ENCODE results near the gene KHSRP. TPM values are rescaled to one million over a fixed set of nuclear protein-coding genes. Genes with fewer than 3 reads are reported as not detected.

Gene KHSRP
- total and polyA plus RNA-seq, 2 donors (not counting 1 experiment from before 2014, with no cell fraction given): 79.6 to 205 TPM

GRCh38 chr19:6459262-6460098 is 34.9 kb upstream of the KHSRP start, which contains the start of gene SLC25A23:
Gene SLC25A23, minus strand, starts transcription at chr19:6459792. Its CDS starts 164 bp downstream, at chr19:6459628.
- H3K4me1 ChIP-seq (ENCODE audit: control insufficient read depth in 2 of 2, insufficient read depth in 2 of 2, low read length in 2 of 2): peaks cover 7 to 32% of the 10 kb centered on the region in 2 donors
- TF ChIP-seq EZH2 (IDR thresholded peaks at IDR 0.05; ENCODE audit: borderline replicate concordance, insufficient read depth, low read depth, low read length, poor library complexity, severe bottlenecking): no peak
- no peak for TF ChIP-seq CTCF (IDR thresholded peaks at IDR 0.05)
- peaks cover 0 to 24% (median 1%) of the 10 kb centered on the region in 3 donors for H3K9me3 ChIP-seq (ENCODE audit: control extremely low read depth in 1 of 3, control insufficient read depth in 2 of 3, insufficient read depth in 1 of 3, low read length in 2 of 3)
- DNase-seq: no peak
- WGBS (ENCODE audit: insufficient coverage): 6% methylated on average over 68 of the region's 70 CpGs
- H3K4me3 Mint-ChIP-seq: peak within 1 kb of the TSS; percentile 95
- H3K4me1 Mint-ChIP-seq: peaks cover 25% of the 10 kb centered on the region
- peak within 1 kb of the TSS; percentile 85 for H3K4me2 ChIP-seq (replicated peaks; ENCODE audit: low read depth, low read length, poor library complexity, severe bottlenecking)
- peak; percentile 18 for ATAC-seq (ENCODE audit: low read depth)
- no peaks in the 10 kb centered on the region for H3K36me3 ChIP-seq (replicated peaks in 1 of 2; ENCODE audit: control extremely low read depth in 1 of 2, control insufficient read depth in 1 of 2, extremely low read depth in 1 of 2, insufficient read depth in 2 of 2, low read length in 1 of 2)
- POLR2A ChIA-PET: interaction anchor here (0.5 to 1.4 kb wide), 4 partner anchors 22 to 68 kb away, joined by 3 to 10 read pairs (median 6); partner anchors contain the start of genes DENND1C and KHSRP
- H3K27ac Mint-ChIP-seq: peak within 1 kb of the TSS; percentile 88
- H4K20me1 ChIP-seq (ENCODE audit: control insufficient read depth, insufficient read depth, low read length, poor library complexity, severe bottlenecking): no peaks in the 10 kb centered on the region
- no peaks in the 10 kb centered on the region for H3K79me2 ChIP-seq (ENCODE audit: control insufficient read depth, insufficient read depth, low read length)
- peak within 1 kb of the TSS; percentile 60 to 93 (median 78) for H3K4me3 ChIP-seq (ENCODE audit: control extremely low read depth in 1 of 5, extremely low read depth in 1 of 5, insufficient read depth in 1 of 5, low read depth in 2 of 5, low read length in 4 of 5)
- peak within 1 kb of the TSS; percentile 90 for H3K9ac ChIP-seq (ENCODE audit: low read length)
- H3K27ac ChIP-seq (ENCODE audit: low read length in 2 of 2): peak within 1 kb of the TSS; percentile 76 to 86
- no peaks in the 10 kb centered on the region for H3K27me3 Mint-ChIP-seq
- CTCF ChIA-PET: interaction anchor here (0.6 to 1.1 kb wide), 3 partner anchors 35 to 294 kb away, joined by 3 to 4 read pairs (median 3); partner anchors contain the start of gene KHSRP
- H3K9me3 Mint-ChIP-seq (ENCODE audit: insufficient read depth): no peaks in the 10 kb centered on the region
- intact Hi-C loops (cut with micrococcal nuclease): loop anchor here (1.0 to 2.0 kb wide), 10 partner anchors 34 to 555 kb away; partner anchors contain the start of genes CLPP, GPR108, GTF2F1 and VMAC
- peaks cover 0 to 9% (median 3%) of the 10 kb centered on the region in 4 experiments for H3K27me3 ChIP-seq (replicated peaks in 1 of 4; ENCODE audit: control extremely low read depth in 1 of 4, control insufficient read depth in 3 of 4, insufficient read depth in 4 of 4, low read length in 3 of 4)
- peak within 1 kb of the TSS; percentile 96 for H2AFZ ChIP-seq (ENCODE audit: insufficient read depth, low read depth, low read length, poor library complexity, severe bottlenecking)
